OCI-LY7 (cell line): Measurements from ENCODE around the gene DPH1. TPM values are rescaled to one million over a fixed set of nuclear protein-coding genes. Genes with fewer than 3 reads are reported as not detected.

Source experiments
- BruUV-seq: library from RNA; stranded (reverse); fragments of 400-500 nt; replicated peaks from 2 replicates; lab custom pipeline; 2021; lab: Mats Ljungman, UMichigan
- CTCF ChIA-PET: fragments of 300-600 bp; sonication (Branson Sonifier 250); formaldehyde crosslinking; loops from one replicate; lab custom pipeline; 2022; ENCODE audit warnings: antibody characterized with exemption; ENCODE audit not compliant: unreplicated experiment; lab: Charles Lee
- POLR2A ChIA-PET: fragments of 300-600 bp; sonication (Branson Sonifier 250); formaldehyde crosslinking; loops from one replicate; lab custom pipeline; 2022; ENCODE audit warnings: antibody characterized with exemption; lab: Charles Lee
- DNase-seq: peaks from one replicate; pipeline ENCODE4 v3.0.0-alpha.2; 2015; ENCODE audit warnings: low spot score
- H2AFZ ChIP-seq: fragments of 200-600 bp; sonication (generic), shearing (Covaris generic); 2 replicates; pipeline ENCODE4 v1.6.1; 2014; ENCODE audit warnings: mild to moderate bottlenecking, antibody characterized with exemption, low read length, moderate library complexity
- H3K27ac ChIP-seq: fragments of 200-600 bp; sonication (generic); 2 replicates; pipeline ENCODE4 v1.5.1; 2014; ENCODE audit warnings: mixed run types, low read depth, mild to moderate bottlenecking, moderate library complexity, low read length, inconsistent platforms; ENCODE audit not compliant: poor library complexity, severe bottlenecking
- H3K36me3 ChIP-seq: fragments of 200-600 bp; sonication (generic); 2 replicates; pipeline ENCODE4 v1.6.1; 2014; ENCODE audit warnings: mild to moderate bottlenecking, antibody characterized with exemption, low read length, moderate library complexity, mixed read lengths; ENCODE audit not compliant: insufficient read depth
- H3K4me1 ChIP-seq: fragments of 200-600 bp; sonication (generic); 2 replicates; pipeline ENCODE4 v1.5.1; 2014; ENCODE audit warnings: mild to moderate bottlenecking, low read length; ENCODE audit not compliant: insufficient read depth, poor library complexity, severe bottlenecking
- H3K4me2 ChIP-seq: fragments of 200-600 bp; sonication (generic); 2 replicates; pipeline ENCODE4 v1.6.1; 2014; ENCODE audit warnings: mild to moderate bottlenecking, low read length
- H3K4me3 ChIP-seq: fragments of 200-600 bp; sonication (generic); 2 replicates; pipeline ENCODE4 v1.5.1; 2014; ENCODE audit warnings: mild to moderate bottlenecking, low read depth, low read length; ENCODE audit not compliant: poor library complexity, severe bottlenecking
- H3K79me2 ChIP-seq: fragments of 200-600 bp; sonication (generic); 2 replicates; pipeline ENCODE4 v1.6.1; 2016; ENCODE audit warnings: low read depth, mild to moderate bottlenecking, low read length, moderate library complexity, mixed read lengths; ENCODE audit not compliant: insufficient read depth
- H3K9me2 ChIP-seq: fragments of 200-600 bp; sonication (generic); 2 replicates; pipeline ENCODE4 v1.6.1; 2016; ENCODE audit warnings: mild to moderate bottlenecking, low read length, mixed read lengths; ENCODE audit not compliant: insufficient read depth
- H3K9me3 ChIP-seq: fragments of 200-600 bp; sonication (generic); 2 replicates; pipeline ENCODE4 v1.6.1; 2014; ENCODE audit warnings: mild to moderate bottlenecking, mixed run types, low read length, mixed read lengths
- H4K20me1 ChIP-seq: fragments of 200-600 bp; sonication (generic); 2 replicates; pipeline ENCODE4 v1.6.1; 2014; ENCODE audit warnings: mild to moderate bottlenecking, antibody characterized with exemption, low read length, moderate library complexity, mixed read lengths; ENCODE audit not compliant: insufficient read depth
- CTCF ChIP-seq: fragments of 200-600 bp; sonication (generic); conservative IDR thresholded peaks from 2 replicates; pipeline ENCODE4 v1.5.1; 2014; ENCODE audit warnings: mild to moderate bottlenecking, antibody characterized with exemption, low read length, moderate library complexity, mixed read lengths
- EZH2phosphoT487 ChIP-seq: fragments of 200-600 bp; sonication (generic); IDR thresholded peaks from 2 replicates; pipeline ENCODE4 v1.6.1; 2018; ENCODE audit warnings: low read depth, borderline replicate concordance, mild to moderate bottlenecking, mixed run types, antibody characterized with exemption, low read length, moderate library complexity, mixed read lengths
- intact Hi-C: fragments of 100-400 bp; cut with micrococcal nuclease; formaldehyde crosslinking; loops from one replicate; pipeline ENCODE4 v1.10.0; 2022; ENCODE audit not compliant: unreplicated experiment
- total RNA-seq, 2 experiments: library from RNA; depleted of rRNA in 1 of 2; stranded (reverse); fragments of >200 nt in 1 of 2; shearing (Covaris generic) in 1 of 2; gene quantifications; 2 replicates each; pipeline ENCODE4 v1.2.3, GENCODE V29; 2014 to 2022

DPH1 gene
- total RNA-seq, 2 experiments from 2014 or later: 26.5 to 35.1 TPM

GRCh38 chr17:2044263-2044894 lies 14.4 kb downstream of the DPH1 start:
- no peak for DNase-seq
- POLR2A ChIA-PET: interaction anchor here (0.5 kb wide), 1 partner anchor 9 kb away, joined by 5 read pairs; no protein-coding TSS in a partner anchor
- Histone ChIP-seq H3K36me3 (peaks cover 31% of the 10 kb centered on the region; the same call in 1 of the 2 replicates), H3K9me3 (no peaks in the 10 kb centered on the region), H4K20me1 (no peaks in the 10 kb centered on the region), H3K4me2 (no peak overlapping the region), H3K9me2 (no peaks in the 10 kb centered on the region), H3K4me1 (peaks cover 15% of the 10 kb centered on the region), H3K79me2 (peaks cover 6% of the 10 kb centered on the region; the same call in 1 of the 2 replicates), H2AFZ (no peak overlapping the region), H3K4me3 (no peak overlapping the region), H3K27ac (no peak overlapping the region)
- TF ChIP-seq EZH2phosphoT487 (no peak), CTCF (no peak)
- no TSS peak for BruUV-seq
- CTCF ChIA-PET: no interaction called here
- intact Hi-C loops: no loop called here

GRCh38 chr17:2047590-2047989 lies 17.6 kb downstream of the DPH1 start:
- Histone ChIP-seq H3K4me3 (no peak overlapping the region), H3K4me1 (peaks cover 13% of the 10 kb centered on the region), H3K27ac (no peak overlapping the region), H3K79me2 (peaks cover 2% of the 10 kb centered on the region; the same call in 1 of the 2 replicates), H3K36me3 (peaks cover 22% of the 10 kb centered on the region; the same call in 1 of the 2 replicates), H4K20me1 (no peaks in the 10 kb centered on the region), H2AFZ (no peak overlapping the region), H3K9me3 (no peaks in the 10 kb centered on the region), H3K9me2 (no peaks in the 10 kb centered on the region), H3K4me2 (no peak overlapping the region)
- ChIA-PET CTCF (no interaction called here), POLR2A (no interaction called here)
- no TSS peak for BruUV-seq
- intact Hi-C loops: no loop called here
- no peak for TF ChIP-seq EZH2phosphoT487
- TF ChIP-seq CTCF: no peak
- no peak for DNase-seq

DNA sequence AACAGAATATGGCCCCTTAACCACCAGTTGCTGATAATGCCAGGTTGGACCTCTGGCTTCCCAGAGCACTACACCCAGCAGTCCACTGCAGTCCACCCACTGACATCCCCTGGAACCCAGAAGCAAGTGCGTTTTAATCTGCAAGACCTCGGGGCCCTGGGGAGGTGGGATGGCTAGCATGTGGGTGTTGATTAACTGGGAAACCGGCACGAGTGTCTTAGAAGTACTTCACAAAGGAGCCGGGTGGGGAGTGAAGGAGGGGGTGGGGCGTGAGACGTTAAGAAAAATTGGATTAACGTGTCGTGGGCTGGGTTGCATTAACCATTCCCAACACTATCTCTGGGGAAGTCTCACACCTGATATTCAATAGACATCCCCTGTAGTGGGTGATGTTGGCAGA lies 18.9 kb downstream of the DPH1 start:
- peaks cover 10% of the 10 kb centered on the region for H3K4me1 ChIP-seq
- no peak for DNase-seq
- no peaks in the 10 kb centered on the region for H3K9me2 ChIP-seq
- H3K9me3 ChIP-seq: no peaks in the 10 kb centered on the region
- no peaks in the 10 kb centered on the region for H4K20me1 ChIP-seq
- CTCF ChIA-PET: no interaction called here
- H3K4me2 ChIP-seq: no peak overlapping the region
- TF ChIP-seq EZH2phosphoT487: no peak
- no peak for TF ChIP-seq CTCF
- no peaks in the 10 kb centered on the region for H3K79me2 ChIP-seq
- peaks cover 11% of the 10 kb centered on the region; the same call in 1 of the 2 replicates for H3K36me3 ChIP-seq
- H3K27ac ChIP-seq: no peak overlapping the region
- intact Hi-C loops: no loop called here
- no TSS peak for BruUV-seq
- POLR2A ChIA-PET: no interaction called here
- no peak overlapping the region for H2AFZ ChIP-seq
- H3K4me3 ChIP-seq: no peak overlapping the region
